OCI-LY3 (cell line): ENCODE measurements around the gene ST3GAL5.

Experiments
- H2AFZ ChIP-seq: fragments of 200-600, 300-600 bp; shearing (Covaris generic); 2 replicates; pipeline ENCODE4 v1.6.0; 2014; ENCODE audit warnings: antibody characterized with exemption, low read depth, low read length
- H3K27ac ChIP-seq: fragments of 200-600, 300-600 bp; sonication (generic); 2 replicates; pipeline ENCODE4 v1.5.1; 2014; ENCODE audit warnings: mild to moderate bottlenecking, low read length, moderate library complexity, mixed read lengths
- H3K27me3 ChIP-seq: fragments of 200-600, 300-600 bp; sonication (generic); 2 replicates; pipeline ENCODE4 v1.6.1; 2014; ENCODE audit warnings: low read depth, low read length, mixed read lengths
- H3K36me3 ChIP-seq: fragments of 200-600, 300-600 bp; sonication (generic); replicated peaks from 2 replicates; pipeline ENCODE3; 2014; ENCODE audit warnings: low read depth, low read length, mixed read lengths
- H3K4me1 ChIP-seq: fragments of 300-600, 200-600 bp; sonication (generic); 2 replicates; pipeline ENCODE4 v1.6.1; 2014; ENCODE audit warnings: low read length, mixed read lengths
- H3K4me2 ChIP-seq: fragments of 200-600, 300-600 bp; sonication (generic); 2 replicates; pipeline ENCODE4 v1.6.1; 2014; ENCODE audit warnings: low read length, mixed read lengths
- H3K4me3 ChIP-seq: fragments of 300-600, 200-600 bp; sonication (generic); 2 replicates; pipeline ENCODE4 v1.5.1; 2014; ENCODE audit warnings: antibody characterized with exemption, mild to moderate bottlenecking, low read length, moderate library complexity
- H3K79me2 ChIP-seq: fragments of 300-600, 200-600 bp; shearing (Covaris generic); 2 replicates; pipeline ENCODE4 v1.6.1; 2014; ENCODE audit warnings: mild to moderate bottlenecking, low read length, mixed read lengths
- H3K9ac ChIP-seq: fragments of 300-600, 200-600 bp; shearing (Covaris generic); 2 replicates; pipeline ENCODE4 v1.6.0; 2014; ENCODE audit warnings: mild to moderate bottlenecking, low read length, moderate library complexity
- H3K9me3 ChIP-seq: fragments of 200-600, 300-600 bp; shearing (Covaris generic); 2 replicates; pipeline ENCODE4 v1.6.1; 2014; ENCODE audit warnings: low read length, mixed read lengths; ENCODE audit not compliant: insufficient read depth
- H4K20me1 ChIP-seq: fragments of 200-600, 300-600 bp; sonication (generic); 2 replicates; pipeline ENCODE4 v1.6.1; 2016; ENCODE audit warnings: low read length, mixed read lengths; ENCODE audit not compliant: insufficient read depth
- EZH2phosphoT487 ChIP-seq: fragments of 200-600 bp; shearing (Covaris generic); IDR thresholded peaks from 2 replicates; pipeline ENCODE4 v1.6.1; 2018; ENCODE audit warnings: antibody characterized with exemption, mixed run types, low read depth
- TF ChIP-seq, protein P1 (sequence below): fragments of 200-600, 300-600 bp; sonication (generic); IDR thresholded peaks from 2 replicates; pipeline ENCODE4 v1.5.1; 2014; ENCODE audit warnings: antibody characterized with exemption, low read length, low read depth

The ST3GAL5 gene

GRCh38 chr2:85789271-85789670 lies 99.5 kb downstream of the ST3GAL5 start:
- no peaks in the 10 kb centered on the region for H3K9me3 ChIP-seq
- no peaks in the 10 kb centered on the region for H4K20me1 ChIP-seq
- no peaks in the 10 kb centered on the region for H3K79me2 ChIP-seq
- H3K4me1 ChIP-seq: no peaks in the 10 kb centered on the region
- no peaks in the 10 kb centered on the region for H3K36me3 ChIP-seq
- peaks cover 23% of the 10 kb centered on the region for H3K27me3 ChIP-seq
- H3K9ac ChIP-seq: no peak overlapping the region
- no peak overlapping the region for H3K4me3 ChIP-seq
- TF ChIP-seq, protein P1, sequence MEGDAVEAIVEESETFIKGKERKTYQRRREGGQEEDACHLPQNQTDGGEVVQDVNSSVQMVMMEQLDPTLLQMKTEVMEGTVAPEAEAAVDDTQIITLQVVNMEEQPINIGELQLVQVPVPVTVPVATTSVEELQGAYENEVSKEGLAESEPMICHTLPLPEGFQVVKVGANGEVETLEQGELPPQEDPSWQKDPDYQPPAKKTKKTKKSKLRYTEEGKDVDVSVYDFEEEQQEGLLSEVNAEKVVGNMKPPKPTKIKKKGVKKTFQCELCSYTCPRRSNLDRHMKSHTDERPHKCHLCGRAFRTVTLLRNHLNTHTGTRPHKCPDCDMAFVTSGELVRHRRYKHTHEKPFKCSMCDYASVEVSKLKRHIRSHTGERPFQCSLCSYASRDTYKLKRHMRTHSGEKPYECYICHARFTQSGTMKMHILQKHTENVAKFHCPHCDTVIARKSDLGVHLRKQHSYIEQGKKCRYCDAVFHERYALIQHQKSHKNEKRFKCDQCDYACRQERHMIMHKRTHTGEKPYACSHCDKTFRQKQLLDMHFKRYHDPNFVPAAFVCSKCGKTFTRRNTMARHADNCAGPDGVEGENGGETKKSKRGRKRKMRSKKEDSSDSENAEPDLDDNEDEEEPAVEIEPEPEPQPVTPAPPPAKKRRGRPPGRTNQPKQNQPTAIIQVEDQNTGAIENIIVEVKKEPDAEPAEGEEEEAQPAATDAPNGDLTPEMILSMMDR: no peak
- TF ChIP-seq EZH2phosphoT487: no peak
- H2AFZ ChIP-seq: no peak overlapping the region
- no peak overlapping the region for H3K27ac ChIP-seq
- no peak overlapping the region for H3K4me2 ChIP-seq

- H4K20me1 ChIP-seq: no peaks in the 10 kb centered on the region
- H3K4me3 ChIP-seq: no peak overlapping the region
- H3K9ac ChIP-seq: no peak overlapping the region
- H3K36me3 ChIP-seq: no peaks in the 10 kb centered on the region
- no peak overlapping the region for H3K27ac ChIP-seq
- H3K4me1 ChIP-seq: no peaks in the 10 kb centered on the region
- H3K27me3 ChIP-seq: peaks cover 23% of the 10 kb centered on the region
- no peak overlapping the region for H2AFZ ChIP-seq
- no peaks in the 10 kb centered on the region for H3K79me2 ChIP-seq
- no peak overlapping the region for H3K4me2 ChIP-seq
- TF ChIP-seq EZH2phosphoT487: no peak
- TF ChIP-seq, protein P1: no peak
- no peaks in the 10 kb centered on the region for H3K9me3 ChIP-seq
These were observed 100.2 kb downstream of the ST3GAL5 start for GRCh38 chr2:85788603-85789002.

DNA sequence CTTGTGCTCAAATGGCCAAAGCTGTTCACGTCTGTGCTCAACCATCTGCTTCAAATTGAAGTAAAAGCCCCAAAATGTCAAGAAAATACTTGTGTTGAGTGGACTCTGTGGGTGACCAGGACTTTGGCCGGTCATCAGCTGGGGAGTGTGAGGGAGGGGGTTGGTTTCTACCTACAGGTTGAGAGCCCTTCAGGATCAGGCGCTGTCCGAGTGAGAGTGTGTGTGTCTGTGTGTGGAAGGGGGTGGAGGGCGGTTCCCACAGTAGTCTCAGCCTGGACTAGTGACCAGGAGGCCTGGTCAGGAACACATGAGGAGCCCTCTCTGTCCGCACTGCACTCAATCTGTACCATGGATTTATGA lies 100.8 kb downstream of the ST3GAL5 start:
- Histone ChIP-seq H3K4me2 (no peak overlapping the region), H4K20me1 (no peaks in the 10 kb centered on the region), H3K4me3 (no peak overlapping the region), H3K79me2 (no peaks in the 10 kb centered on the region), H3K4me1 (no peaks in the 10 kb centered on the region), H3K36me3 (no peaks in the 10 kb centered on the region), H3K9ac (no peak overlapping the region), H3K9me3 (no peaks in the 10 kb centered on the region), H2AFZ (no peak overlapping the region), H3K27me3 (peaks cover 21% of the 10 kb centered on the region), H3K27ac (no peak overlapping the region)
- TF ChIP-seq, protein P1: no peak
- TF ChIP-seq EZH2phosphoT487: no peak

- Histone ChIP-seq H3K4me2 (no peak overlapping the region), H3K79me2 (no peaks in the 10 kb centered on the region), H3K9ac (no peak overlapping the region), H4K20me1 (no peaks in the 10 kb centered on the region), H3K9me3 (no peaks in the 10 kb centered on the region), H3K4me3 (no peak overlapping the region), H3K27ac (no peak overlapping the region), H3K27me3 (peaks cover 19% of the 10 kb centered on the region), H3K36me3 (no peaks in the 10 kb centered on the region), H2AFZ (no peak overlapping the region), H3K4me1 (no peaks in the 10 kb centered on the region)
- no peak for TF ChIP-seq EZH2phosphoT487
- TF ChIP-seq, protein P1: no peak
These were observed 101.4 kb downstream of the ST3GAL5 start for GRCh38 chr2:85787282-85787980.
